Renal cortex interstitium (tissue), 11 donors: ENCODE data around the gene ATP6V1G2. TPM values are rescaled to one million over a fixed set of nuclear protein-coding genes. Genes with fewer than 3 reads are reported as not detected.
"Not testable (repeated sequence)": the region's sequence is repeated elsewhere in the genome, so short reads cannot be mapped to it uniquely, and the experiment has no call there.

Experiments used
- DNase-seq, 11 donors: peaks; one replicate each; pipeline ENCODE4 v3.0.0-alpha.2; 2013; ENCODE audit warnings: low read depth in 9 of 11, low spot score in 4 of 11; ENCODE audit errors: extremely low read depth in 1 of 11
- polyA plus RNA-seq, 3 donors: library from polyadenylated mRNA; unstranded; fragments of 120-200 nt; gene quantifications; one replicate each; pipeline ENCODE4 v1.2.1, GENCODE V29; 2013; ENCODE audit not compliant: insufficient read length in 3 of 3

Gene ATP6V1G2
- polyA plus RNA-seq, 3 donors = 5.9 to 11.5 (median 11.0) TPM

- DNase-seq = no peak
These were observed 47.7 kb downstream of the ATP6V1G2 start for GRCh38 chr6:31498748-31499147.

- DNase-seq = peak in 9 of 11 donors; percentile 31 to 73 (median 48)
These were observed 48.6 kb downstream of the ATP6V1G2 start, which contains the start of gene MICB for GRCh38 chr6:31497531-31498476. Gene MICB (plus strand): TSS chr6:31498145. CDS start chr6:31498194, 49 bp downstream.

GRCh38 chr6:31496826-31497225, 49.6 kb downstream of the ATP6V1G2 start:
- DNase-seq = not testable (repeated sequence)

- DNase-seq = no peak
These were observed 50.8 kb downstream of the ATP6V1G2 start for GRCh38 chr6:31495580-31495979.

Other genes starting within 250 kb of the ATP6V1G2 start
- 100 to 1,000 TPM; 101 to 166 (median 145) TPM for gene HLA-B, start 189.4 kb downstream of the ATP6V1G2 start, polyA plus RNA-seq
- gene MICA, start 143.0 kb downstream of the ATP6V1G2 start, polyA plus RNA-seq = 10 to 100 TPM in 1 of 3 donors, 1 to 10 TPM in 2; 5.7 to 10.9 (median 7.3) TPM
- 1 to 10 TPM; 1.4 to 1.8 (median 1.5) TPM for gene MICB, start 48.5 kb downstream of the ATP6V1G2 start, polyA plus RNA-seq
- gene MCCD1, start 17.6 kb downstream of the ATP6V1G2 start, polyA plus RNA-seq = 10 to 100 TPM; 13.5 to 19.2 (median 17.9) TPM
- 100 to 1,000 TPM; 573 to 689 (median 586) TPM for gene DDX39B, start 4.6 kb downstream of the ATP6V1G2 start, polyA plus RNA-seq
- gene NFKBIL1, start 1.0 kb upstream of the ATP6V1G2 start, polyA plus RNA-seq = 10 to 100 TPM; 17.0 to 28.4 (median 27.7) TPM
- gene LTA, start 25.7 kb upstream of the ATP6V1G2 start, polyA plus RNA-seq = under 1 TPM; 0.26 to 0.43 (median 0.33) TPM
- under 1 TPM; 0.18 to 0.40 (median 0.24) TPM for gene TNF, start 29.0 kb upstream of the ATP6V1G2 start, polyA plus RNA-seq
- 1 to 10 TPM in 2 of 3 donors, under 1 TPM in 1; 0.53 to 2.3 (median 2.2) TPM for gene LTB, start 35.8 kb upstream of the ATP6V1G2 start, polyA plus RNA-seq
- gene LST1, start 39.7 kb upstream of the ATP6V1G2 start, polyA plus RNA-seq = 1 to 10 TPM; 4.4 to 6.5 (median 6.3) TPM
- under 1 TPM in 2 of 3 donors, not detected in 1; 0.19 TPM for gene NCR3, start 46.4 kb upstream of the ATP6V1G2 start, polyA plus RNA-seq
- 10 to 100 TPM; 63.3 to 80.6 (median 78.2) TPM for gene AIF1, start 68.6 kb upstream of the ATP6V1G2 start, polyA plus RNA-seq
- 100 to 1,000 TPM; 161 to 211 (median 207) TPM for gene PRRC2A, start 74.1 kb upstream of the ATP6V1G2 start, polyA plus RNA-seq
- 100 to 1,000 TPM; 243 to 263 (median 257) TPM for gene BAG6, start 106.1 kb upstream of the ATP6V1G2 start, polyA plus RNA-seq
- 100 to 1,000 TPM; 105 to 114 (median 110) TPM for gene APOM, start 109.3 kb upstream of the ATP6V1G2 start, polyA plus RNA-seq
- gene C6orf47, start 114.2 kb upstream of the ATP6V1G2 start, polyA plus RNA-seq = 10 to 100 TPM; 17.3 to 22.9 (median 18.4) TPM
- gene GPANK1, start 118.4 kb upstream of the ATP6V1G2 start, polyA plus RNA-seq = 10 to 100 TPM; 28.1 to 33.1 (median 29.9) TPM
- 100 to 1,000 TPM; 232 to 252 (median 246) TPM for gene CSNK2B, start 119.5 kb upstream of the ATP6V1G2 start, polyA plus RNA-seq
- gene LY6G5B, start 123.4 kb upstream of the ATP6V1G2 start, polyA plus RNA-seq = 10 to 100 TPM; 22.8 to 30.6 (median 25.3) TPM
- gene LY6G5C, start 134.5 kb upstream of the ATP6V1G2 start, polyA plus RNA-seq = 1 to 10 TPM; 2.4 to 3.5 (median 3.4) TPM
- gene ABHD16A, start 156.7 kb upstream of the ATP6V1G2 start, polyA plus RNA-seq = 10 to 100 TPM; 52.4 to 70.9 (median 61.6) TPM
- gene LY6G6F, start 160.3 kb upstream of the ATP6V1G2 start, polyA plus RNA-seq = 1 to 10 TPM in 1 of 3 donors, under 1 TPM in 2; 0.44 to 1.2 (median 0.73) TPM
- gene LY6G6D, start 168.7 kb upstream of the ATP6V1G2 start, polyA plus RNA-seq = under 1 TPM in 1 of 3 donors, not detected in 2; 0.20 TPM
- under 1 TPM in 2 of 3 donors, not detected in 1; 0.26 to 0.41 TPM for gene LY6G6C, start 175.1 kb upstream of the ATP6V1G2 start, polyA plus RNA-seq
- gene MPIG6B, start 176.8 kb upstream of the ATP6V1G2 start, polyA plus RNA-seq = 1 to 10 TPM; 1.6 TPM
- 100 to 1,000 TPM; 152 to 237 (median 188) TPM for gene DDAH2, start 182.7 kb upstream of the ATP6V1G2 start, polyA plus RNA-seq
- gene CLIC1, start 189.9 kb upstream of the ATP6V1G2 start, polyA plus RNA-seq = 100 to 1,000 TPM; 268 to 296 (median 292) TPM
- 10 to 100 TPM; 21.4 to 59.0 (median 22.1) TPM for gene MSH5, start 193.4 kb upstream of the ATP6V1G2 start, polyA plus RNA-seq
- gene SAPCD1, start 216.0 kb upstream of the ATP6V1G2 start, polyA plus RNA-seq = 10 to 100 TPM in 2 of 3 donors, 1 to 10 TPM in 1; 6.8 to 17.2 (median 10.0) TPM
- gene VWA7, start 230.7 kb upstream of the ATP6V1G2 start, polyA plus RNA-seq = 10 to 100 TPM in 1 of 3 donors, 1 to 10 TPM in 2; 7.3 to 13.9 (median 8.5) TPM
- 10 to 100 TPM; 58.7 to 72.2 (median 61.2) TPM for gene VARS1, start 249.1 kb upstream of the ATP6V1G2 start, polyA plus RNA-seq